Pancreas (tissue), 10 donors: Measurements from ENCODE around the gene ALK. TPM values are rescaled to one million over a fixed set of nuclear protein-coding genes. Genes with fewer than 3 reads are reported as not detected.
"Not testable (repeated sequence)": the region's sequence is repeated elsewhere in the genome, so short reads cannot be mapped to it uniquely, and the experiment has no call there.

ENCODE experiments used
- ATAC-seq, 4 donors: fragments of 200-7000 bp; cut with Tn5 transposase; one replicate each; pipeline versions ENCODE4 v1.8.0 to v1.9.1; 2020; ENCODE audit warnings: mild to moderate bottlenecking in 4 of 4, moderate library complexity in 4 of 4
- DNase-seq, 6 donors: peaks; one replicate each; pipeline ENCODE4 v3.0.0-alpha.2; 2020
- FAIRE-seq: peaks from 2 replicates; lab custom pipeline; 2012; peaks lifted over from hg19 to GRCh38; lab: Jason Lieb, UNC
- H3K27ac ChIP-seq, 4 donors: fragments of 200-600 bp; sonication (generic); 1 replicate in 3 of 4; 2 replicates in 1 of 4; pipeline versions ENCODE4 v1.5.0 to v1.8.0; 2020
- H3K27me3 ChIP-seq, 4 donors: fragments of 200-600 bp; one replicate each; pipeline ENCODE4 v1.8.0; 2021
- H3K36me3 ChIP-seq, 3 donors: fragments of 200-600 bp; sonication (generic) in 1 of 3; one replicate each; pipeline versions ENCODE4 v1.5.0 to v1.8.0; 2020 to 2021
- H3K4me1 ChIP-seq, 3 donors: fragments of 200-600 bp; one replicate each; pipeline ENCODE4 v1.8.0; 2021
- H3K4me3 ChIP-seq, 4 donors: fragments of 200-600 bp; sonication (generic) in 2 of 4; one replicate each; pipeline versions ENCODE4 v1.5.0 to v1.8.0; 2020 to 2021
- H3K9me3 ChIP-seq, 4 donors: fragments of 200-600 bp; one replicate each; pipeline ENCODE4 v1.8.0; 2021
- CTCF ChIP-seq, 4 donors: fragments of 200-600 bp; sonication (generic) in 3 of 4; IDR thresholded peaks; one replicate each; pipeline versions ENCODE4 v1.5.0 to v1.8.0; 2021; ENCODE audit warnings: antibody characterized with exemption in 4 of 4
- WGBS, 2 donors: extraction: QIAGEN DNeasy Blood & Tissue Kit; methylation state at CpG; one replicate each; pipeline ENCODE4 v1.1.7; 2013; 5-methylcytosine and 5-hydroxymethylcytosine counted together
- intact Hi-C, 3 donors: fragments of 100-400 bp; cut with DNase I; formaldehyde crosslinking; loops; one replicate each; pipeline versions ENCODE4 v1.11.1 to v1.14.2; 2022
- polyA plus RNA-seq, 2 donors: library from polyadenylated mRNA; stranded (reverse); fragments of 200-250 nt; gene quantifications; one replicate each; pipeline ENCODE4 v1.2.3, GENCODE V29; 2013
- total RNA-seq, 6 donors: library from RNA; stranded (reverse); fragmentation: NEBNext Ultra II Directional in 4 of 6; extraction: Animal tissue kit (Norgen Biotek cat#: 25700) in 4 of 6; gene quantifications; one replicate each; pipeline versions ENCODE4 v1.2.1 to v1.2.4, GENCODE V29; 2021 to 2023
- donor health status: healthy with polysubstance abuse.
- donor health status: DM: no; HTN: no; CAD: no; lungs with moderate emphysema.
- donor health status: DM: no; HTN: no; CAD: no.
- donor health status: control.
- donor health status: control.
- donor health status: Bipolar disorder and iron deficiency.
- donor health status: DM: yes; HTN: yes; CAD: no.
- donor health status: DM: no; HTN: no; CAD: no.
- donor health status: DM: no; HTN: no; CAD: no.
- donor health status: DM: yes; HTN: yes; CAD: no.

The ALK gene
- total and polyA plus RNA-seq, 8 donors = 0.05 to 0.17 (median 0.09) TPM; not detected in 2

- 89 to 91% methylated on average over 36 of the region's 36 CpGs for WGBS, 2 donors
- no peaks in the 10 kb centered on the region for H3K4me1 ChIP-seq
- H3K4me3 ChIP-seq = no peak overlapping the region
- no peaks in the 10 kb centered on the region for H3K36me3 ChIP-seq
- no peak for ATAC-seq
- H3K27me3 ChIP-seq = no peaks in the 10 kb centered on the region
- intact Hi-C loops = no loop called here
- DNase-seq = no peak
- no peak for TF ChIP-seq CTCF (IDR thresholded peaks at IDR 0.05)
- H3K9me3 ChIP-seq = no peaks in the 10 kb centered on the region
- no peak overlapping the region for H3K27ac ChIP-seq
- no peak for FAIRE-seq
Observed at GRCh38 chr2:29246383-29247300, 674.7 kb downstream of the ALK start.

GRCh38 chr2:29245742-29246382 is 675.5 kb downstream of the ALK start:
- Histone ChIP-seq H3K9me3 (no peaks in the 10 kb centered on the region), H3K27ac (no peak overlapping the region), H3K36me3 (no peaks in the 10 kb centered on the region), H3K4me1 (no peaks in the 10 kb centered on the region), H3K27me3 (no peaks in the 10 kb centered on the region), H3K4me3 (no peak overlapping the region)
- FAIRE-seq = no peak
- intact Hi-C loops = no loop called here
- no peak for ATAC-seq
- WGBS, 2 donors = 83 to 87% methylated on average over 10 of the region's 10 CpGs
- no peak for TF ChIP-seq CTCF (IDR thresholded peaks at IDR 0.05)
- DNase-seq = no peak

GRCh38 chr2:29245035-29245741 is 676.2 kb downstream of the ALK start:
- DNase-seq, intact Hi-C loops, ATAC-seq, H3K36me3 ChIP-seq, FAIRE-seq, H3K27me3 ChIP-seq, H3K9me3 ChIP-seq, H3K4me3 ChIP-seq, H3K27ac ChIP-seq, H3K4me1 ChIP-seq: not testable (repeated sequence)
- WGBS, 2 donors = 93% methylated on average over 3 of the region's 3 CpGs

GRCh38 chr2:29242621-29243375 is 678.6 kb downstream of the ALK start:
- no peaks in the 10 kb centered on the region for H3K4me1 ChIP-seq
- H3K9me3 ChIP-seq = no peaks in the 10 kb centered on the region
- TF ChIP-seq CTCF (IDR thresholded peaks at IDR 0.05) = no peak
- WGBS, 2 donors = 73 to 86% methylated on average over 9 of the region's 9 CpGs
- no peak for ATAC-seq
- H3K27me3 ChIP-seq = no peaks in the 10 kb centered on the region
- FAIRE-seq = no peak
- intact Hi-C loops = no loop called here
- no peak overlapping the region for H3K27ac ChIP-seq
- no peak for DNase-seq
- H3K4me3 ChIP-seq = no peak overlapping the region
- H3K36me3 ChIP-seq = no peaks in the 10 kb centered on the region
